NCI-H345 treated with DMSO at 0.1 percent for 48 hours (cell line): Measurements from ENCODE around the gene PANK3.
"Not testable (repeated sequence)": the region's sequence is repeated elsewhere in the genome, so short reads cannot be mapped to it uniquely, and the experiment has no call there.

Source experiments
- DNase-seq: peaks from one replicate; lab custom pipeline; 2025; ENCODE audit not compliant: unreplicated experiment; lab: John Stamatoyannopoulos, UW

Gene PANK3

GRCh38 chr5:168596122-168596521 is 17.0 kb upstream of the PANK3 start:
- DNase-seq: not testable (repeated sequence)

- DNase-seq: no peak
Measured at GRCh38 chr5:168592014-168592368, 12.8 kb upstream of the PANK3 start.

DNA sequence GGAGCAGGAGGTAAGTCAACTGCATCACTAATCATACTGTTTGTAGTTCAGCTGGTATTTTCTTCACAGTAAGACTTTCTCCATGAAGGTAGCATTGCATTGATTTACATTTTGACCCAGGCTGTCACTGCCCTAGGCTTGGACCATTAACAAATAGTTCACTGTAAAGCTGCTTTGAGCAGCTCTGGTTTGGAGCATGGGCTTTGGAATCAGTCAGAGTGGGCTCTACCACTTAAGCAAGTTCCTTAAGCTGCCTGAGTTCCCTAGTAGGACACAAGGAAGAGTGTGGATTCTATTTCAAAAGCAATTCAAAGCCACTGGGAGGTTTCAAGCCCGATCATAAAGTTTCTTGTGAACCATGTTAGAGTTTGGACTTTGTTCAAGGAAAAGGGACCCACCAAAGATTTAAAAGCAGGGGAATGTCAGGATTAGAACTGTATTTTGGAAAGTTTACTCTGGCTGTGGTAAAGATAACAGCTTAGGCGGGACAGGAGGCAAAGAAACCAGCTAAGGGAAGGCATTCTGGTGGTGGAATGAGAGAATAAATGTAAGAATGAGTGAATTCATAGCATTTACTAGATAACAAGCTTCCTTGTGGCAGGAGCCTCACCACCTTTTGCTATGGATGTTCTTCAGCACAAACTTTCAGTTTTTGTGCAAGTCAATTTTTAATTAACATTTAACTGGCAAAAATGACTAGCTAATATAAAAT is 12.3 kb upstream of the PANK3 start:
- DNase-seq: no peak

DNA sequence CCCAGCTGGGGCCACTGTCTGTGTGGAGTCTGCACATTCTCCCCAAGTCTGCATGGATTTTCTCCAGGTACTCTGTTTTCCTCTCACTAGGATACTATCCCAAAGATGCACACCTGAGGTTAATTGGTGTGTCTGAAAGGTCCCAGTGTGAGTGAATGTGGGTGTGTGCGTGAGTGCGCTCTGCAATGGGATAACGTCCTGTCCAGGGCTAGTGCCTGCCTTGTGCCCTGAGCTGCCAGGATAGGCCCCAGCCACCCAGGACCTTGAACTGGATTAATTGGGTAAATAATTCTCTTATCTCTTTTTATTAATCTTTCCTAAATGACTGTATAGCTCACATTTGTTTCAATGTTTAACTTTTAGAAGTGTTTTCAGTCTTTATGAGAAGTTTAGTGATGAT is 11.5 kb upstream of the PANK3 start:
- DNase-seq: no peak

DNA sequence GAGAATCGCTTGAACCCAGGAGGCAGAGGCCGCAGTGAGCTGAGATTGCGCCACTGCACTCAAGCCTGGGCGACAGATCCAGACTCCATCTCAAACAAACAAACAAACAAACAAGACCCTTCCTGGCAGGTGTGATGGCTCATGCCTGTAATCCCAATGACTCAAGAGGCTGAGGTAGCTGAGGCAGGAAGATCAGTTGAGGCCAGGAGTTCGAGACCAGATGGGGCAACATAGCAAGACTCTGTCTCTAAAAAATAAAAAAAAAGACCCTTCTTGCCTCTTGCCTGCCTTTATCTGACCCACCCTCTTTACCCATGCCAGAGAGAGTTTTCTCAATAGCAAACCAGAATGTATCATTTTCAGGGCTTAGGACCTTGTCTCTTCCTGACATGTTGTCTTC is 8.8 kb upstream of the PANK3 start:
- DNase-seq: no peak

DNA sequence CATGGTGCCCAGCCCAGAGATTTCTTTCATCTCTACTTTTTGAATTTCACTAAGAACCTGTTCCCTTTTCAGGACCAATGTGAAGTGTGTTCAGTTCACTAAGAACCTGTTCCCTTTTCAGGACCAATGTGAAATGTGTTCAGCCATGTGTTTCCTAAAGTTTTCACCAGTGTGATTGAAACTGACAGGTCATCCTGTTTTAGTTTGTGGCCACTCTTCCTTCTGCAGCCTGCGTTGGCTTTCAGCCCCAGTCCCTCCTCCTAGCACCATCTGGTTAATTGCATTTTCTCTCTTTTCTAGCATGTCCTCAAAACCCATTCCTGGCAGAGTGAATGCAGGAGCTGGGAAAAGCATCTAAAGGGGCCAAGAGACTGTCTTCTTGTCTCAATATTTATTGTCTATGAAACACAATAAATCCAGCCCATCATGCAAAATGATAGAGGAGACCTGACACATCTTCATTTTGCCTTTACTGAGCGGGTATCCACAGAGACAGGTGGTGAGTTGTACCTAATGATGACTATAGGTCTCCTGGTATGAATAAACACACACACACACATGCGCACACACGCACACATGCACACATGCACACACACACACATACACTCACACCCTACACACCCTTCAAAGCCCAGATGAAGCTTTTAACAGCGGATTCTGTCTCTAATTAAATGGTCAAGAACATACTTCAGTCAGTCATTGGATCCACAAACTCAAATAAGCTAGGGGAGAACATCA is 6.1 kb upstream of the PANK3 start:
- no peak for DNase-seq

DNA sequence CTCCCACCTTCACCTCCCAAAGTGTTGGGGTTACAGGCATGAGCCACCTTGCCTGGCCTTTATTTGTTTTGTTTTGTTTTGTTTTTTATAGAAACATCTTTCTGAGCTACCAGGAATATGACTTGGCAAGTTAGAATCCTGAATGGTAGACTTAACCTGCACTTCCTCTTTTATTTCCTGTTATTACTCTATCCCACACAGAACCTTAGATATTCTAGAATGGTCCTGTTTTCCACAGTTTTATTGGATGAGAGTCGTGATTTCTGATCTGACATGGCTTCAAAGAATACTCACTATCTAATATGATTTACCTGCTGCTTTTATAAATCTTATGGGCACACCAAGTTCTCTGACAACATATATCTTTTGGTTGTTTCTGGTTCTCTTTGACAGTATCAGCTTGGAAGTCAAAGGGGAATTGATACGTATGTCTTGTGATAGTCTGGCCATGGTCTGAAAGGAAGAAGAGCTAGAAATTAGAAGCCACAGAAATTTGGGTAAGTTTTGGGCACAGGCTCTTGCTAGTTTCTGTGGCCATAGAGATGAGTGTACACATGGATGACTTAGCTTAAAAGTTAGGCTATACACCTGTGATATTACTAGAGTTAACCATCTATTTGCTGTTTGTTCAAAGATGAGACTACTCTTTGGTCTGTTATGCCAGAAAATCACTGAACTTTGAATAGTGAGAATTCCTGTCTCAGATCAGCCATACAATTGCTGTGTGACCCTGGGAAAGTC is 4.7 kb upstream of the PANK3 start:
- DNase-seq: no peak

DNA sequence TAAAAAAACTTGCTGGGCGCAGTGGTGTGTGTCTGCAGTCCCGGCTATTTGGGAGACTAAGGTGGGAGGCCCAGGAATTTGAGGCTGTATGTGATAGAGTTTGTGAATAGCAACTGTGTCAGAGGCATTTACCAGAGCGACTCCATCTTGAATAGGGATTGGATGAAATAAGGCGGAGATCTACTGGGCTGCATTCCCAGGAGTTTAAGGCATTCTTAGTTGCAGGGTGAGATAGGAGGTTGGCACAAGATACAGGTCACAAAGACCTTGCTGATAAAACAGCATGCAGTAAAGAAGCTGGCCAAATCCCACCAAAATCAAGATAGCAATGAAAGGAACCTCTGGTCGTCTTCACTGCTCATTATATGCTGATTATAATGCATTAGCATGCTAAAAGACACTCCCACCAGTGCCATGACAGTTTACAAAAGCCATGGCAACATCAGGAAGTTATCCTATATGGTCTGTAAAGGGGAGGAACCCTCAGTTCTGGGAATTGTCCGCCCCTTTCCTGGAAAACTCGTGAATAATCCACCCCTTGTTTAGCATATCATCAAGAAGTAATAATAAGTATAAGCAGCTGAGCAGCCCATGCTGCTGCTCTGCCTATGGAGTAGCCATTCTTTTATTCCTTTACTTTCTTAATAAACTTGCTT is 1.8 kb upstream of the PANK3 start:
- DNase-seq: not testable (repeated sequence)

DNA sequence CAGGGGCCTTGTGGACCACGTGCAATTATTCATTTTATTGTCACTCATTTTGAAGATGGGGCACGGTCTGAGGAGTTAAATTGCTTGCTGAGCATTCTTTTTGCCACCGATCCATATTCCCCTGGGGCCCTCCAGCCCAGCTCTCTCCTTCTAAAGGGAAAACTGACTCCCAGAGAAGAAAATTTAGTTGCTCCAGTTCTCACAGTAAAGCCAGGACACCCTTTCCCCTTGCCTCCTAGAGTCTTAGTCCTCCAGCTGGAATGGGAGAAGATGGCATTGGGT is 1.0 kb upstream of the PANK3 start:
- peak; percentile 33 for DNase-seq

- DNase-seq: peak; percentile 99
Measured at GRCh38 chr5:168579488-168580226, 489 bp upstream of the PANK3 start.

DNA sequence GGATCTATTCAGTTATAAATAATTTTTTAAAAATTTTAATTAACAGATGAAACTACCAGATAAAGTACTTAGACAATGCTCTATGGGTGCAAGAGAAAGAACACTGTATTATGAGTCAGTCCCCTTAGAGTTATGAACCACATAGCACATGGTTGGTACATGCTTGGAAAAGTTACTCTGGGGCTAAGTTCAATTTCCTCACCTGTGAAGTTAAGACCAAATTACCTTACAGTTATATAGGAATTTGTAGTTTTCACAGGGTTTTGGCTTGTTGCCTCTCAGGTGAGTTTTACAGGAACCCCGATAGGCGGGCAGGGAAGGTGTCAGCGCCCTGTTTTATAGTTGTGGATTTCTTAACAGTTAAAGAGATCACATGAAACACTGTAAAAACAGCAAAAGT is 1.2 kb downstream of the PANK3 start:
- no peak for DNase-seq

DNA sequence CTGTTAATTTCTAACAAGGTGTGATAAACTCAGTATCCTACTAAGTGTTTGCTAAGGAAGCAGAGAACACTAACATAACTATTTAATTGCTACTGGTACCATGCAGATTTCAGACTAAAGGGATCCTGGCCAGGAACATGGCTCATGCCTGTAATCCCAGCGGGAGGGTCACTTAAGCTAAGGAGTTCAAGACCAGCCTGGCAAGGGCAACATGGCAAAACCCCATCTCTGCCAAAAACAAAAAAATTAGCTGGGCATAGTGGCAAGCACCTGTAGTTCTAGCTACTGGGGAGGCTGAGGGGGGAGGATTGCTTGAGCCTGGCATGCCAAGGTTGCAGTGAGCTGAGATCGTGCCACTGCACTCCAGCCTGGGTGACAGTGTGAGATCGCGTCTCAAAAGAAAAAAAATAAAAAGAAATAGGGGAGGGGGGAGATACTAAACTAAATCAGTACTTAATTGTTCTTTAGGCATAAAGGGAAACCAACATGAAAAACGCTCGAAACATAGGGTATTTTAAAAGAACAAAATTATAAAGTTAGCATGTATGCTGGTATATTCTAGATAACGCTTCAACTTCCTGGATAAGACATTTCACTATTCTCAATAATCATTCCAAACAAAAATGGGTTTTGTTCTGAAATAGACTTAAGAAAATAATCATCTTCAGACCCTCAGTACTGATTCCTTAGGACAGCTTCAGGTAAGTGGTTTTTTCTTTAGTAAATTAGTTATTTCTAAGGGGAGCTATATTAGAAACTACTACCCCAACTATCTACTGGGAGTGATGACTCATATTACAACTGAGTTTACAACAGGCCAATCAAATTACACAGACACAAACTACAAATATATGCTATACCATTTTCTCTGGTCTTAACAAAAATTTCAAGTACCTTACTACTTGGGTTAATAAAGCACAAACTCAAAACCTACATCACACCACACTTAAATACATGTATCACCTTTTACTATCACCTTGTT is 3.5 kb downstream of the PANK3 start:
- no peak for DNase-seq

DNA sequence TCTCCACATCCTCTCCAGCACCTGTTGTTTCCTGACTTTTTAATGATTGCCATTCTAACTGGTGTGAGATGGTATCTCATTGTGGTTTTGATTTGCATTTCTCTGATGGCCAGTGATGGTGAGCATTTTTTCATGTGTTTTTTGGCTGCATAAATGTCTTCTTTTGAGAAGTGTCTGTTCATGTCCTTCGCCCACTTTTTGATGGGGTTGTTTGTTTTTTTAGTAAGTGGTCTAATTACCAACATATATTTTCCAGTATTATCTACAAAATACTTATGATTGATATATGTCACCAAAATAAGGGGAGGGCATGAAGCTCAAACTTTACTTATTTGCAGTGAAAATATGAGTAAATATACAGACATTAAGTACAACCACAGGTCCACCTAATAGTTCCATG is 5.0 kb downstream of the PANK3 start:
- not testable (repeated sequence) for DNase-seq

GRCh38 chr5:168573663-168574062 is 5.5 kb downstream of the PANK3 start:
- not testable (repeated sequence) for DNase-seq

DNA sequence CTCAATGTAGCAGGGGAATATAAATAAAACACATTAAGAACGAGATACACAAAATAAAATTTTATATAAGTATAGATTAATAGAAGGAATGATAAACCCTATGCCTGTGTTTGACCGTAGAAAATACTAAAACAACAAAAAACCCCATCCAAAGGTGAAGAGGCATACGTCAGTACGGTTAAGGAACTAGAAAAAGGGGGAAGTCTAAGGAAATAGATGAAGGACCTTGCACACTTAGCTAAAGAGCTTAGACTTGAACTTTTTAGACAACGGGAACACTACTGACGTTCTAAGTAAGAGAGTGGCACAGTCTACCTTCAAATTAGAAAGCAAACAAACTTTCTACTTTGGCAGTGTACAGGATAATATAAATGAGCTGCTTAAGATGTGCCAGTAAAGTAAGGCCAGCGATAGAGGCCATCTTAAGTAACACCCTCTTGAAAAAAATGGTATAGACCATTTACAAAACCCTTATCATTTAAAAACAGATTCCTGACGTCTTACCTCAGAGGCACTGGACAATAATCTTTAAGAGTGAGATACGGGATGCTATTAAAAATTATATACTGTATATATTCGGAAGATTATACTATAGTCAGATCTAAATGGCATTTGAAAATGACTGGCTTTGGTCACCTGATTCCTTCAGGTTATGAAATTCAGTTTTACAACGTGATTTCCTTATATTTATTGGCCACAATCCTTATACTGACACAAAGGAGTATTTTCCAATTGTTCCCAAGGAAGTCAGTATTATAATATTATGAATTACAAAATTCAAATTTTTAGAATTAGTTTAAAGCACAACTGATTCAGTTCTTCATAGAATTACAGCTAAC is 8.5 kb downstream of the PANK3 start:
- DNase-seq: no peak

DNA sequence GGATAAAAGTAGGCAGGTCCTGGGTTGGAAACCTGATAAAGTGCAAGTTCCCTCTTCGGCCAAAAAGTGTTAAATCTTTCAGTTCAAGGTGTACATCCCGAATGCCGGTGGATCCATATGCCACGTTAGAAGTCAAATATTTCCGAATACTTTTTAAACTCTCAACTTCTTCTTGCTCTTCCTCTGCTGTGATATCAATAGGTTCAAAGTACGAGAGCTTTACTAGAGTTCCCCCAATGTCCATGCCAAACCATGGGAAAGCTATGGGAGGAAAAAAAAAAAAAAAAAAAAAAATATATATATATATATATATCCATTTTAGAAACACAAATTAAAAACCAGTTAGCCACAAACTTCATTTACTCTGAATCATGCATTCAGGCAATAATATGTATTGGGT is 10.4 kb downstream of the PANK3 start:
- DNase-seq: no peak

- no peak for DNase-seq
Measured at GRCh38 chr5:168563959-168564358, 15.2 kb downstream of the PANK3 start.

GRCh38 chr5:168562279-168562678 is 16.9 kb downstream of the PANK3 start:
- DNase-seq: no peak

GRCh38 chr5:168557389-168557788 is 21.8 kb downstream of the PANK3 start:
- DNase-seq: no peak
